Common myeloid progenitor, CD34-positive (primary cell): ENCODE measurements around the gene NOX5.
A peak's percentile ranks its signal among the peaks of the same experiment; 100 is the strongest.

ENCODE experiments used
- CTCF ChIA-PET: fragments of 350-600 bp; sonication (Branson Sonifier 250); formaldehyde crosslinking; loops from one replicate; lab custom pipeline; 2021; ENCODE audit warnings: antibody characterized with exemption; lab: Charles Lee
- POLR2A ChIA-PET: fragments of 350-600 bp; sonication (Branson Sonifier 250); formaldehyde crosslinking; loops from one replicate; lab custom pipeline; 2021; ENCODE audit warnings: antibody characterized with exemption; lab: Charles Lee
- DNase-seq, 3 donors: peaks; one replicate each; pipeline versions ENCODE4 v3.0.0 to v3.0.0-alpha.2; 2013
- H3K27ac ChIP-seq, 2 experiments: 1 replicate in 1 of 2; 2 replicates in 1 of 2; pipeline ENCODE4 v1.7.0; 2013; ENCODE audit warnings: inconsistent platforms in 2 of 2, low read length in 2 of 2, mild to moderate bottlenecking in 2 of 2, low read depth in 1 of 2, moderate library complexity in 1 of 2; ENCODE audit not compliant: severe bottlenecking in 2 of 2, insufficient read depth in 1 of 2, poor library complexity in 1 of 2
- H3K27me3 ChIP-seq, 5 experiments: replicated peaks in 2 of 5; 1 replicate in 3 of 5; 2 replicates in 2 of 5; pipeline versions ENCODE4 v1.6.1 to v1.7.0; 2013; ENCODE audit warnings: low read length in 4 of 5, mild to moderate bottlenecking in 2 of 5, moderate library complexity in 2 of 5, inconsistent platforms in 1 of 5; ENCODE audit not compliant: insufficient read depth in 5 of 5, control insufficient read depth in 4 of 5
- H3K36me3 ChIP-seq, 4 experiments: 1 replicate in 2 of 4; 2 replicates in 2 of 4; pipeline versions ENCODE4 v1.6.1 to v1.7.0; 2013; ENCODE audit warnings: low read length in 3 of 4, control low read depth in 1 of 4, mild to moderate bottlenecking in 1 of 4; ENCODE audit not compliant: control insufficient read depth in 4 of 4, insufficient read depth in 4 of 4
- H3K4me1 ChIP-seq, 4 experiments: 1 replicate in 3 of 4; 2 replicates in 1 of 4; pipeline versions ENCODE4 v1.6.1 to v1.7.1; 2013; ENCODE audit warnings: low read length in 3 of 4, mild to moderate bottlenecking in 3 of 4, control low read depth in 1 of 4, inconsistent platforms in 1 of 4, moderate library complexity in 1 of 4; ENCODE audit not compliant: control insufficient read depth in 4 of 4, insufficient read depth in 4 of 4; ENCODE audit errors: control extremely low read depth in 1 of 4
- H3K4me3 ChIP-seq, 7 experiments: 1 replicate in 4 of 7; 2 replicates in 3 of 7; pipeline versions ENCODE4 v1.5.1 to v1.7.0; 2013; ENCODE audit warnings: mild to moderate bottlenecking in 7 of 7, low read length in 6 of 7, moderate library complexity in 6 of 7, inconsistent platforms in 2 of 7, low read depth in 2 of 7, control low read depth in 1 of 7; ENCODE audit not compliant: insufficient read depth in 4 of 7, control insufficient read depth in 1 of 7; ENCODE audit errors: extremely low read depth in 1 of 7
- H3K9me3 ChIP-seq, 5 experiments: 1 replicate in 4 of 5; 2 replicates in 1 of 5; pipeline versions ENCODE4 v1.6.1 to v1.7.1; 2013; ENCODE audit warnings: low read length in 4 of 5, mild to moderate bottlenecking in 2 of 5, inconsistent platforms in 1 of 5, low read depth in 1 of 5, moderate library complexity in 1 of 5; ENCODE audit not compliant: control insufficient read depth in 4 of 5, insufficient read depth in 2 of 5; ENCODE audit errors: control extremely low read depth in 1 of 5
- WGBS: methylation state at CpG from one replicate; pipeline ENCODE4 v1.1.5; 2013; ENCODE audit not compliant: insufficient coverage; 5-methylcytosine and 5-hydroxymethylcytosine counted together

NOX5 gene

DNA sequence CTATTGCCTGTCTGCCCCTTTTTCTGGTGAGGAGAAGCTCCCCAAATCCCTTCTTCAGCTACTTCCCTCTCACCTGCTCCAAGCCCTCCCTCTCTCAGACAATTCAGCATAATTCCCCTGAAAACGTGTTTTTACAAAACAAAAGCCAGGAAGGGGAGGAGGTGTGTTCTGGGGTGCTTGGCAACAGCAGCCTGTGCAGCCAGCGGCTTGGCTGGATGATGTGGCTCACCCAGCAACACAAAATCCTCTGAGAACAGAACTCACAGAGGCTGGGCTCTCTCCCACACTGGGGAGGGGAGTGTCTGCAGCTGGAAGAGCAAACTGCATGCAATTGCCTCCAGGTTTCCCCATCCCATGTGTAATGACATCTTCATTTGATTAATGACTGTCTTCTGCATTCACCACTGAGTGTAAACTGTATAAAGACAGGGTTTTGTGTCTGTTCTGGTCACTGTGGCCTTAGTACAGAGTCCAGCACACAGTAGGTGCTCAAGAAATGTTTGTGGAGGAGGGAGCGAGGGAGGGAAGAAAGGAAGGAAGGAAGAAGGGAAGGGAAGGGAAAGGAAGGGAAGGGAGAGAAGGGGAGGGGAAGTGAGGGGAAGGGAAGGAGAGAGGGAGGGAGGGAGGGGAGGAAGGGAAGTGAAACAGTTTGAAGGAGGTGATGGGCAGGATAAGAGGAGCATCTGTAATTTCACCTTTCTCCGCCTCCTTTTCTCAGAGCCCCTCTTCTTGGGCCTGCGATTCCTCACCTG is 75.9 kb downstream of the NOX5 start:
- ChIA-PET CTCF (no interaction called here), POLR2A (no interaction called here)
- Histone ChIP-seq H3K27ac (no peak overlapping the region), H3K9me3 (no peaks in the 10 kb centered on the region), H3K27me3 (no peaks in the 10 kb centered on the region), H3K4me3 (no peak overlapping the region), H3K4me1 (peaks cover 0 to 37% (median 23%) of the 10 kb centered on the region in 4 experiments), H3K36me3 (no peaks in the 10 kb centered on the region)
- peak in 2 of 3 donors; percentile 42 to 50 for DNase-seq
- WGBS = 39% methylated on average over 3 of the region's 5 CpGs

DNA sequence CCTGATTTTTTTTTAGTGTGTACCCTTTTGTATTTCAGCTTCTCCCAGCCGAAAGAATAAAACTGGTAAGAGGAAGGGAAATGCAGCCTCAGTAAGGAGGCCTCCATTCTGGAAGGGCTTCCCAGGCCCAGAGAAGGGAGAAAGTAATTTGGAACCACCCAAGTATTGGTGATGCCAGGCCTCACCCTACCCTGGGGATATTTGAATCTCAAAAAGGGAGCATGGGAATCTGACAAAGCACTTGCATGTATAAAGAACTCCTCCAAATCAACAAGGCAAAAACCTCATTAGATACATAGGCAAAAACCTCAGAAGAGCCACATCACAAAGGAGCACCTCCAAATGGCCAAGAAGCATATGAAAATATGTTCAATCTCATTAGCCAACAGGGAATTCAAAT is 77.2 kb downstream of the NOX5 start:
- H3K36me3 ChIP-seq = no peaks in the 10 kb centered on the region
- POLR2A ChIA-PET = no interaction called here
- H3K27me3 ChIP-seq = no peaks in the 10 kb centered on the region
- H3K9me3 ChIP-seq = no peaks in the 10 kb centered on the region
- no peak for DNase-seq
- CTCF ChIA-PET = no interaction called here
- no peak overlapping the region for H3K4me3 ChIP-seq
- peaks cover 0 to 35% (median 22%) of the 10 kb centered on the region in 4 experiments for H3K4me1 ChIP-seq
- WGBS = no CpG with 5 or more reads among the region's 1 CpG
- H3K27ac ChIP-seq = no peak overlapping the region

DNA sequence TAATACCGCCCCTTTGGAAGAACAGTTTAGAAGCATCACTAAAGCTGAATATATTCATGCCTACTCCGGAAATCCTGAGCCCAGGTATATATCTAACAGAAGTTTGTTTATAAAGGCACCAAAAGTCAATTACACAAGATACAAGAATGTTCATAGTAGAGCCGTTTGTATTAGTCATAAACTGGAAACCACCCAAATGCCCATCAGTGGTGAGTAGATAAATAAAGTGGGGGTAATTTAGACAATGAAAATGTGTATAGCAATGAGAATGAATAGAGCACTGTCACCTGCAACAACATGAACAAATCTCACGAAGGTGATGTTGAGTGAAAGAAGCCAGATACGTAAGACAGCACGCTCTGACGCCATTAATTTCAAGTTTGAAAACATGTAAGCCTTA is 77.7 kb downstream of the NOX5 start:
- Histone ChIP-seq H3K36me3 (no peaks in the 10 kb centered on the region), H3K4me3 (no peak overlapping the region), H3K27ac (no peak overlapping the region), H3K9me3 (no peaks in the 10 kb centered on the region), H3K27me3 (no peaks in the 10 kb centered on the region), H3K4me1 (peaks cover 0 to 35% (median 22%) of the 10 kb centered on the region in 4 experiments)
- CTCF ChIA-PET = interaction anchor here (1.0 kb wide), 1 partner anchor 206 kb away, joined by 3 read pairs; the partner anchor contains the start of gene PAQR5
- peak in 2 of 3 donors; percentile 56 to 62 for DNase-seq
- POLR2A ChIA-PET = no interaction called here
- 100% methylated on average over 3 of the region's 7 CpGs for WGBS

DNA sequence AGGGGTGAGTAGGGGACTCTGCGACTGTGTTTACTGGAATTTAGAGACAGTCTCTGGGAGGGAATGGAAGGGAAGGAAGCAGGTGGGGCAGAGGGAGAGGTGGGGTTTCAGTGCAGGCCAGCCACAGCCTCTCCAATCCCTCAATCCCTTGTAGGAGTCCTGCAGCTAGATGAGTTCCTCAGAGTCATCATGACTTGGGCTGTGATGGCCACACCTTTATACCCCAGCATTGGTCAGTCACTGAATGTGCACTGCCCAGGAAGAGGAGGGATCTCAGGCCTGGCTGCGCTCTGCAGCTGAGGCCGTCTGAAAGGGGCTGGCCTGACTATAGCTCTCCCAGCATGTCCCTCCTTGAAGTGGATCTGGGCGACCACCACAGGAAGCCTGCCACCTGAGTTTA is 78.6 kb downstream of the NOX5 start:
- Histone ChIP-seq H3K27ac (no peak overlapping the region), H3K9me3 (no peaks in the 10 kb centered on the region), H3K4me1 (peaks cover 0 to 30% (median 19%) of the 10 kb centered on the region in 4 experiments), H3K36me3 (no peaks in the 10 kb centered on the region), H3K4me3 (no peak overlapping the region), H3K27me3 (no peaks in the 10 kb centered on the region)
- ChIA-PET POLR2A (no interaction called here), CTCF (interaction anchor here (1.0 to 1.3 kb wide), 2 partner anchors 10 to 205 kb away, joined by 3 read pairs; partner anchors contain the start of gene PAQR5)
- peak in 2 of 3 donors; percentile 54 to 67 for DNase-seq
- WGBS = 15% methylated on average over 4 of the region's 4 CpGs

DNA sequence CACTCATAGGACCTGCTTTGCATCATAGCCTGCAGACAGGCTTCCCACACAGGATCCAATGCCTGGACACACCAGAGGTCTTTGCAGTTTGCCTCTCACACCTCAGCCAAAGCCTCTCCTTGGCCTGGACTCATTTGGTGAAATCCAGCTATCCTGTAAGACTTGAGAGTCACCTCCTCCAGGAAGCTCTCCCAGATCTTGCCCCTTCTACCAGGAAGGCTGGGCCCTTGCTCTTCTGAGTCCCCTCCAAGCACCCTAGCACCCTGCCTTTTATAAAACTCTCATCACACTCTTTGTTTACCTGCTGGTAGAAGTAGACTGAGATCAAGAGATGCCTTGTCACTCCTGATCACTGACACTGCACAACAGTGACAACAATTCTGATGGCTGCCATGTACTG is 79.1 kb downstream of the NOX5 start:
- no peaks in the 10 kb centered on the region for H3K9me3 ChIP-seq
- CTCF ChIA-PET = interaction anchor here (1.3 kb wide), 1 partner anchor 10 kb away, joined by 3 read pairs; no protein-coding TSS in a partner anchor
- no peak for DNase-seq
- no peaks in the 10 kb centered on the region for H3K36me3 ChIP-seq
- no peaks in the 10 kb centered on the region for H3K27me3 ChIP-seq
- no peak overlapping the region for H3K4me3 ChIP-seq
- POLR2A ChIA-PET = no interaction called here
- H3K4me1 ChIP-seq = peaks cover 0 to 25% (median 15%) of the 10 kb centered on the region in 4 experiments
- H3K27ac ChIP-seq = no peak overlapping the region

DNA sequence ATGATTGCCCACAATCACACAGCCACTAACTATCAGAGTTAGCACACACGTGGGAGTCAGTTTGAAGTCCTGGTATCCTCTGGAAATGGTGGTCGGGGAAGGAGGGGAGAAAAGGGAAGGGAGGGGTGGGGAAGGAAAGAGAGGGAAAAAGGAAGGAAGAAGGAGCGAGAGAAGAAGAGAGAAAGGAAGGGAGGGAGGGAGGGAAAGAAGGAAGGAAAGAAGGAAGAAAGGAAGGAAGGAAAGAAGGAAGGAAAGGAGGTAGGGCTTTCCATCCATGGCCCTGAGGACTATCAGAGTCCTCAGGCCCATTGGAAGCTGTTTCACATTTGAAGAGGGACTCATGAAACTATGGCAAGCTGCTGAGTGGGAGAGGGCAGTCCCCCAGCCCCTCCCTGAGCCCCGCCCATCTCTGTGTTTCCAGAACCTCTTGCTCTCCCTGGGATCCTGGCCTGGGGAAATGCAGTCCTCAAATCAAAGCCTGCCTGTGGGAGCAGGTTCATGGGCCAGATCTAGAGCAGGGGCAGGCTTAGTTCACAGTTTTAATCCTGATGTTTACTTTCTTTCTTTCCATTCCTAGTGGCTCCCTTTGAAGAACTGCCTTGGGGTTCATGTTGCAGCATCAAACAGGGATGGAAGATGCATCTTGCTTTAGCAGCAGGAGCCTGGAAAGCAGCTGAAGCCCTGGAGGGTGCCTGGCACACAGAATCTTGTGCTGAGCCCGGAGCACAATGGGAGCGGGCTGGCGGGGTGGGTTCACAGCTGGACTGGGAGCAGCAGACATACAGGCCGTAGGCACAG is 79.8 kb downstream of the NOX5 start:
- Histone ChIP-seq H3K4me3 (no peak overlapping the region), H3K4me1 (peaks cover 0 to 19% (median 11%) of the 10 kb centered on the region in 4 experiments), H3K9me3 (no peaks in the 10 kb centered on the region), H3K36me3 (no peaks in the 10 kb centered on the region), H3K27ac (no peak overlapping the region), H3K27me3 (no peaks in the 10 kb centered on the region)
- DNase-seq = no peak
- 87% methylated on average over 7 of the region's 8 CpGs for WGBS
- CTCF ChIA-PET = no interaction called here
- POLR2A ChIA-PET = no interaction called here

DNA sequence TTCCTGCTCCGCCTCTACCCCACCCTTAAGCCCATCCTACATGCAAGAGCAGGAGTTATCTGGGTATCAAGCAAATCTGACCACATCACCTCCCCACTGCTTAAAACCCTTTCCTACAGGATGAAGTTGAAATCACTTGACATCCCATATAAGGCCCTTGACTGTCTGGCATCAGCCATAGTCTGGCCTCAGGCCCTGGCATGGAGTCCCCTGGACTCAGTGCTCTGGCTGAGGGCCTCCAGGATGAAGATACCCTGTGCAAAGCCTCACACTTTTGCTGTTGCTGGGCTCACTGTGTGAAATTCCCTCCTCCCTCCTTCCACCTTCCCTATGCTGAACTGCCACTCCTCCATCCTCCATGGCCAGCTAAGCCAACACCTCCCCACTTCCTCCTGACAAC is 80.8 kb downstream of the NOX5 start:
- Histone ChIP-seq H3K4me1 (peaks cover 0 to 11% (median 7%) of the 10 kb centered on the region in 4 experiments), H3K27ac (no peak overlapping the region), H3K9me3 (no peaks in the 10 kb centered on the region), H3K4me3 (no peak overlapping the region), H3K36me3 (no peaks in the 10 kb centered on the region), H3K27me3 (no peaks in the 10 kb centered on the region)
- no peak for DNase-seq
- 100% methylated on average over 1 of the region's 1 CpG for WGBS
- ChIA-PET POLR2A (no interaction called here), CTCF (no interaction called here)
